Measurements from ENCODE around the gene FN1.

Gene FN1

GRCh38 chr2:215435870-215436704, at the start of gene FN1:
Gene FN1 (minus strand): TSS chr2:215436068. CDS start chr2:215435802, 266 bp downstream.
- peak; percentile 27 for DNase-seq

GRCh38 chr2:215485032-215485431, 49.2 kb upstream of the FN1 start:
- no peak for DNase-seq

GRCh38 chr2:215484570-215484969, 48.7 kb upstream of the FN1 start:
- DNase-seq: no peak

GRCh38 chr2:215483431-215483830, 47.6 kb upstream of the FN1 start:
- DNase-seq: no peak

- DNase-seq: no peak
Observed at GRCh38 chr2:215479536-215480240, 43.8 kb upstream of the FN1 start.

GRCh38 chr2:215479121-215479520, 43.3 kb upstream of the FN1 start:
- no peak for DNase-seq

GRCh38 chr2:215476424-215476823, 40.6 kb upstream of the FN1 start:
- no peak for DNase-seq

- DNase-seq: no peak
Observed at GRCh38 chr2:215466097-215466909, 30.4 kb upstream of the FN1 start.

- no peak for DNase-seq
Observed at GRCh38 chr2:215465256-215465655, 29.4 kb upstream of the FN1 start.

GRCh38 chr2:215461836-215462532, 26.1 kb upstream of the FN1 start:
- DNase-seq: no peak

GRCh38 chr2:215460682-215461382, 25.0 kb upstream of the FN1 start:
- DNase-seq: no peak

- no peak for DNase-seq
Observed at GRCh38 chr2:215455958-215456357, 20.1 kb upstream of the FN1 start.

GRCh38 chr2:215454519-215455246, 18.8 kb upstream of the FN1 start:
- DNase-seq: no peak

- no peak for DNase-seq
Observed at GRCh38 chr2:215452725-215453124, 16.9 kb upstream of the FN1 start.

- no peak for DNase-seq
Observed at GRCh38 chr2:215451012-215451756, 15.3 kb upstream of the FN1 start.

- no peak for DNase-seq
Observed at GRCh38 chr2:215450188-215451011, 14.5 kb upstream of the FN1 start.

GRCh38 chr2:215447673-215448081, 11.8 kb upstream of the FN1 start:
- no peak for DNase-seq

- DNase-seq: no peak
Observed at GRCh38 chr2:215447056-215447455, 11.2 kb upstream of the FN1 start.

- DNase-seq: no peak
Observed at GRCh38 chr2:215442401-215442787, 6.5 kb upstream of the FN1 start.

All from activated effector memory CD4-positive, alpha-beta T cell treated with Interleukin-2 at 50 U/mL for 16 hours (primary cell).